Cardiac muscle cell (in vitro differentiated cells and primary cell): ENCODE measurements around the gene PC. TPM values are rescaled to one million over a fixed set of nuclear protein-coding genes. Genes with fewer than 3 reads are reported as not detected.
A peak's percentile ranks its signal among the peaks of the same experiment; 100 is the strongest.

Source experiments
- DNase-seq, 2 donors: peaks; one replicate each; pipeline versions ENCODE4 v3.0.0 to v3.0.0-alpha.2; 2010 to 2017; ENCODE audit warnings: low read depth in 1 of 2, low spot score in 1 of 2
- H3K27ac ChIP-seq: fragments of 200-600 bp; sonication (generic); 2 replicates; pipeline ENCODE4 v1.5.1; 2016
- H3K27me3 ChIP-seq: fragments of 200-600 bp; sonication (generic); 2 replicates; pipeline ENCODE4 v1.6.0; 2016; ENCODE audit warnings: control low read depth
- H3K36me3 ChIP-seq: fragments of 200-600 bp; sonication (generic); 2 replicates; pipeline ENCODE4 v1.5.1; 2016; ENCODE audit warnings: control low read depth
- H3K4me1 ChIP-seq: fragments of 200-600 bp; sonication (generic); 2 replicates; pipeline ENCODE4 v1.8.1; 2017; ENCODE audit warnings: low read depth, mild to moderate bottlenecking, mixed run types
- H3K4me3 ChIP-seq: fragments of 200-600 bp; sonication (generic); 2 replicates; pipeline ENCODE4 v1.5.1; 2016; ENCODE audit warnings: mild to moderate bottlenecking
- H3K9me3 ChIP-seq: fragments of 200-600 bp; sonication (generic); 2 replicates; pipeline ENCODE4 v1.5.1; 2017; ENCODE audit warnings: low read depth, mild to moderate bottlenecking, control low read depth
- polyA plus RNA-seq: library from polyadenylated mRNA; unstranded; fragments of >200 nt; fragmentation: Nextera tagmentation; extraction: Ambion mirVana; gene quantifications from 2 replicates; pipeline ENCODE4 v1.2.1, GENCODE V29; 2016
- total RNA-seq: library from RNA; depleted of rRNA; stranded (reverse); fragments of >200 nt; gene quantifications from 2 replicates; pipeline ENCODE4 v1.2.3, GENCODE V29; 2016
- TF ChIP-seq, protein P1 (sequence below): IDR thresholded peaks from 2 replicates; pipeline ENCODE4 v1.5.1; 2012; ENCODE audit warnings: low read depth, mild to moderate bottlenecking, low read length

PC gene
- total and polyA plus RNA-seq, 2 experiments from 2014 or later = 20.5 to 30.7 TPM

DNA sequence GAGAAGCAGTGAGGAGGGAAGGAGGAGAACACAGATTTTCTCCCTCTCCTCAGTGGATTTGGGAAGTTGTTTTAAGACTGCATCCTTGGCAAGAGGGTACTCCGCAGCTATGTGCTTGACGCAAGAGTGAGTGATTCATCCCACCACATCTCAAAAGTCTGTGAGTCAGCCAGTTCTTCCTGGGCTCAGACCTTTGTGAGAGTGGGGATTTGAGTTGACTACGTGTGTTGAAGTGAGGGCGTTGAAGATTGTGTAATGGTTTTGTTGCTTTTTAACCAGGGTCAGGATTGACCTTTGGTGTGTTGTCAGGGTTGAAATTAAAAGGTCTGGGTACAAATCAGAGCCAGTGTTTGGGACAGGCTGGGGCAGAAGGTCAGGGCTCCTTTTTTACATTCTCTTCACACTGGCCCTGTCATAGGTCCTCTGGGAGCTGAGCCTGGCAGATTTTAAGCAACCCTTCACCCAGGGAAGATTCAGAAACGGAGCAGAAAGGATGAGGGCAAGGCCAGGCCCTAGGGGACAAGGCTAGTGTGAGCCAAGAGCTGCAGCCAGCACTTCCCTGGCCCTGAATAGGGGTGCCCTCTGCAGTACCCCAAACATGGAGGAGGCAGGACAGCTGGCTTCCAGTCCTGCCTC is 12.7 kb upstream of the PC start:
- Histone ChIP-seq H3K4me3 (no peak overlapping the region), H3K27me3 (no peaks in the 10 kb centered on the region), H3K9me3 (no peaks in the 10 kb centered on the region), H3K36me3 (no peaks in the 10 kb centered on the region), H3K4me1 (no peaks in the 10 kb centered on the region), H3K27ac (no peak overlapping the region)
- DNase-seq = peak in 1 of 2 donors; percentile 100
- TF ChIP-seq, protein P1, sequence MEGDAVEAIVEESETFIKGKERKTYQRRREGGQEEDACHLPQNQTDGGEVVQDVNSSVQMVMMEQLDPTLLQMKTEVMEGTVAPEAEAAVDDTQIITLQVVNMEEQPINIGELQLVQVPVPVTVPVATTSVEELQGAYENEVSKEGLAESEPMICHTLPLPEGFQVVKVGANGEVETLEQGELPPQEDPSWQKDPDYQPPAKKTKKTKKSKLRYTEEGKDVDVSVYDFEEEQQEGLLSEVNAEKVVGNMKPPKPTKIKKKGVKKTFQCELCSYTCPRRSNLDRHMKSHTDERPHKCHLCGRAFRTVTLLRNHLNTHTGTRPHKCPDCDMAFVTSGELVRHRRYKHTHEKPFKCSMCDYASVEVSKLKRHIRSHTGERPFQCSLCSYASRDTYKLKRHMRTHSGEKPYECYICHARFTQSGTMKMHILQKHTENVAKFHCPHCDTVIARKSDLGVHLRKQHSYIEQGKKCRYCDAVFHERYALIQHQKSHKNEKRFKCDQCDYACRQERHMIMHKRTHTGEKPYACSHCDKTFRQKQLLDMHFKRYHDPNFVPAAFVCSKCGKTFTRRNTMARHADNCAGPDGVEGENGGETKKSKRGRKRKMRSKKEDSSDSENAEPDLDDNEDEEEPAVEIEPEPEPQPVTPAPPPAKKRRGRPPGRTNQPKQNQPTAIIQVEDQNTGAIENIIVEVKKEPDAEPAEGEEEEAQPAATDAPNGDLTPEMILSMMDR = no peak

DNA sequence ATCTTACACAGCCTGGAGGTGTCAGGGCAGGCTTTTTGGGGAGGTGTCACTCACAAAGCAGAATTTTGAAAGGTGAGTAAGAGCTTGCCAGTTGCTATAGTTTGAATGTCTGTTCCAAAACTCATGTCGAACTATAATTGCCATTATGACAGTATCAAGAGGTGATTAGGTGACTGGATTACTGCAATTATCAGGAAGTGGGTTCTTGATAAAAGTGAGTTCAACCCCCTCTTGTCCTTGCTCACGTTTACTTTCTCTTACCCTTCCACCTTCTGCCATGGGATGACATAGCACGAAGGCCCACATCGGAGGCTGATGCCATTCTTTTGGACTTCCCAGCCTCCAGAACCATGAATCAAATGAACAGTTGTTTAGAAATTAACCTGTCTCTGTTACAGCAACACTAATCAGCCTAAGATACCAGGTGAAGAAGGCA is 12.2 kb upstream of the PC start:
- Histone ChIP-seq H3K9me3 (no peaks in the 10 kb centered on the region), H3K27me3 (no peaks in the 10 kb centered on the region), H3K4me3 (no peak overlapping the region), H3K27ac (no peak overlapping the region), H3K36me3 (no peaks in the 10 kb centered on the region), H3K4me1 (no peaks in the 10 kb centered on the region)
- TF ChIP-seq, protein P1 = no peak
- DNase-seq = no peak

DNA sequence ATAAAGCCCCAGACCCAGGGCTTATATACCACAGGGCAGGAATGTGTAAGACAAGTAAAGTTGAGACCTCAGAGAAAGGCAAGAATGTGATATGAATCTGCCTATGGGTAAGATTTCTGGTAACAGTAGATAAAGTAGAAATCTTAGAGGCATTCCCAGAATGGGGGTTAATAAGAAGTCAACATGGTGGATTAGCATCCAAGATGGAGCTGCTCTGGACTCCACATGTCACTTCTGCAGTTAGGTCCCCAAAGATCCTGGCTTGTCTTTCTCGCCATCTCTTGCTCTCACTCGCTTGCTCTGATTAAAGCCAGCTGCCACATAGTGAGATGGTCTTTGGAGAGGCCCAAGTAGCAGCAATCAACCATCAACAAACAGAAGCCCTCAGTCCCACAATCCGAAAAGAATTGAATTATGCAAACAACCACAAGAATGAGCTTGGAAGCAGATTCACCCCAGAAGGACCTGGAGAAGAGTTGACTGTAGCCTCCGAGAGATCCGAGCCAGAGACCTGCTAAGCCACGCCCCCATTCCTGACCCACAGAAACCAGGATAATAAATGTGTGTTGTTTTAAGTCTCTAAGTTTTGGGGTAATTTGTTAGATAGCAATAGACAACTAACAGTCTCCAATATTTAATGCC is 11.5 kb upstream of the PC start:
- peak in 1 of 2 donors; percentile 92 for DNase-seq

DNA sequence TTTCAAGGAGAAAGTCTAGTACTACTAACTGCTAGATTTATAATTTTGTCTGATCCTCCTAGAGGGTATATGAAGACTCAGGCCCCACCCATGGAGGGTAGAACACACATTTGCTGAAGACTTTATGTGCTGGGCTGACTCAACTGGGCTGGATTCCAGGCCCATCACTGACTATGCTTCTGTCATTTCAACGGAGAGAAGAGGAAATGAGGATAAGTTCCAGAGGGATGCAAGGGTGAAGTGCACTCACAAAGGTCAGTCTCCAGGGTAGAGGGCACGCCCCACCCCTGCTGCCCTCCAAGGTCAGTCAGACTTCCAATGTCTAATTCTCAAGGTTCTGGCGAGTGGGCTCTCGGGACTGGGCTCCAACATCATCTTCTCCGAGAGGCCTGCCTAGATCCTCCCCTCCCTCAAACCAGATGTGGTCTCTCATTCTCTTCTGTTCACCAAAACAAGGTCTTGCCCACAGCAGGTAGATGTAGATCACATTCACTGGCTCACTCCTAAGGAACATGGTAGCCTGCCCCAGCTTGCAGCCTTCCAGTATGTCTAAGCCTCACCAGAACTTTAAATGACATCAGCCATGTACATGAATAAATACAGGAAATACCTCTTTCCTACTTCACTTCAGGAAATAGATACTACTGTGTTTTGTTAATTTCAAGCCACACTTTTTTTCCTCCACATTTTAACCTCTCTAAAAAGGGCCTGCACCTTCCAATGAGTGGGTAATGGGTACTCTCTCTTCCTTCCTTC is 9.7 kb upstream of the PC start:
- no peak overlapping the region for H3K4me3 ChIP-seq
- H3K4me1 ChIP-seq = no peaks in the 10 kb centered on the region
- no peak overlapping the region for H3K27ac ChIP-seq
- TF ChIP-seq, protein P1 = no peak
- H3K36me3 ChIP-seq = no peaks in the 10 kb centered on the region
- peak in 1 of 2 donors; percentile 85 for DNase-seq
- H3K9me3 ChIP-seq = no peaks in the 10 kb centered on the region
- no peaks in the 10 kb centered on the region for H3K27me3 ChIP-seq

More for the DNA sequence above, 11.5 kb upstream of the PC start:
- TF ChIP-seq, protein P1 = no peak
- no peaks in the 10 kb centered on the region for H3K27me3 ChIP-seq
- no peaks in the 10 kb centered on the region for H3K9me3 ChIP-seq
- H3K4me3 ChIP-seq = no peak overlapping the region
- no peak overlapping the region for H3K27ac ChIP-seq
- no peaks in the 10 kb centered on the region for H3K36me3 ChIP-seq
- H3K4me1 ChIP-seq = no peaks in the 10 kb centered on the region

DNA sequence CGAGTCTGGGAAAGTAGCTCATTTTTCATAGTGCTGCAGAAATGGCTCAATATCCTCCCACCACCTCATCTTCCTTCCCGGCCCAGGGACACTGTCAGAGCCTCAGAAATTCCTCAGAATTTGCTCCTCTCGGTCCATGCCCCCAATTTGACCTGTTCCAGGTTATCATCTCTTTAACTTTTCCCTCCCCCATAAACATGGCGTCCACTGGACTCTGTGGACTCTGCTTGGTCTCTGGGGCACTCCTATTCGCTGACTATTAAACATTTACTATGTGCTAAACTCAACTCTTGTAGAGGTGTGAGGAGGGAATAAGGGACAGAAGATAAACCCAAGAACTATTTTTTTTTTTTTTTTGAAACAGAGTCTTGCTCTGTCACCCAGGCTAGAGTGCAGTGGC is 8.2 kb upstream of the PC start:
- H3K36me3 ChIP-seq = no peaks in the 10 kb centered on the region
- H3K9me3 ChIP-seq = no peaks in the 10 kb centered on the region
- no peak overlapping the region for H3K4me3 ChIP-seq
- TF ChIP-seq, protein P1 = no peak
- no peaks in the 10 kb centered on the region for H3K27me3 ChIP-seq
- DNase-seq = no peak
- H3K4me1 ChIP-seq = no peaks in the 10 kb centered on the region
- no peak overlapping the region for H3K27ac ChIP-seq
